GM19324 (cell line): ENCODE data around the gene ZP2.
"Not testable (repeated sequence)": the region's sequence is repeated elsewhere in the genome, so short reads cannot be mapped to it uniquely, and the experiment has no call there.

Experiments
- ATAC-seq: cut with Tn5 transposase; IDR thresholded peaks from one replicate; pipeline ENCODE4 v1.9.1; 2021; ENCODE audit warnings: mild to moderate bottlenecking, moderate library complexity; ENCODE audit not compliant: unreplicated experiment, low FRiP score

Gene ZP2

GRCh38 chr16:21218153-21218552 is 6.8 kb upstream of the ZP2 start:
- ATAC-seq: no peak

- ATAC-seq: no peak
Measured at GRCh38 chr16:21217121-21217520, 5.7 kb upstream of the ZP2 start.

- ATAC-seq: no peak
Measured at GRCh38 chr16:21214086-21214485, 2.7 kb upstream of the ZP2 start.

- no peak for ATAC-seq
Measured at GRCh38 chr16:21208446-21209230, 2.7 kb downstream of the ZP2 start.

GRCh38 chr16:21206550-21206949 is 4.8 kb downstream of the ZP2 start:
- ATAC-seq: no peak

- no peak for ATAC-seq
Measured at GRCh38 chr16:21205303-21205702, 6.1 kb downstream of the ZP2 start.

- no peak for ATAC-seq
Measured at GRCh38 chr16:21203155-21203797, 8.1 kb downstream of the ZP2 start.

- ATAC-seq: no peak
Measured at GRCh38 chr16:21199607-21200218, 11.7 kb downstream of the ZP2 start.

GRCh38 chr16:21197621-21198020 is 13.8 kb downstream of the ZP2 start:
- ATAC-seq: no peak

GRCh38 chr16:21197112-21197511 is 14.3 kb downstream of the ZP2 start:
- no peak for ATAC-seq

- ATAC-seq: not testable (repeated sequence)
Measured at GRCh38 chr16:21195330-21195729, 16.0 kb downstream of the ZP2 start.

- ATAC-seq: no peak
Measured at GRCh38 chr16:21194771-21195301, 16.5 kb downstream of the ZP2 start.

- ATAC-seq: no peak
Measured at GRCh38 chr16:21192991-21193390, 18.4 kb downstream of the ZP2 start.

- ATAC-seq: no peak
Measured at GRCh38 chr16:21190599-21190998, 20.8 kb downstream of the ZP2 start.

- ATAC-seq: no peak
Measured at GRCh38 chr16:21190013-21190412, 21.4 kb downstream of the ZP2 start.

GRCh38 chr16:21189311-21189710 is 22.1 kb downstream of the ZP2 start:
- no peak for ATAC-seq

GRCh38 chr16:21186326-21186691 is 25.1 kb downstream of the ZP2 start:
- no peak for ATAC-seq

GRCh38 chr16:21185659-21186325 is 25.6 kb downstream of the ZP2 start:
- ATAC-seq: no peak

- ATAC-seq: no peak
Measured at GRCh38 chr16:21184834-21185233, 26.5 kb downstream of the ZP2 start.

- no peak for ATAC-seq
Measured at GRCh38 chr16:21183995-21184394, 27.4 kb downstream of the ZP2 start.

GRCh38 chr16:21179983-21180365 is 31.4 kb downstream of the ZP2 start:
- ATAC-seq: no peak
